HFFc6 (cell line): ENCODE data around the gene SPDEF. TPM values are rescaled to one million over a fixed set of nuclear protein-coding genes. Genes with fewer than 3 reads are reported as not detected.
A peak's percentile ranks its signal among the peaks of the same experiment; 100 is the strongest.

ENCODE experiments used
- DNase-seq: peaks from one replicate; pipeline ENCODE4 v3.0.0-alpha.2; 2018
- H3K27ac Mint-ChIP-seq: 2 replicates; pipeline ENCODE4 v1.8.0; 2020; ENCODE audit warnings: mild to moderate bottlenecking, mixed read lengths
- H3K27me3 Mint-ChIP-seq: 2 replicates; pipeline ENCODE4 v1.8.0; 2021; ENCODE audit warnings: mild to moderate bottlenecking, moderate library complexity, mixed read lengths; ENCODE audit not compliant: insufficient read depth
- H3K36me3 Mint-ChIP-seq: 2 replicates; pipeline ENCODE4 v1.8.0; 2021; ENCODE audit warnings: low read depth, mixed read lengths
- H3K4me1 Mint-ChIP-seq: 2 replicates; pipeline ENCODE4 v1.8.0; 2020; ENCODE audit warnings: low read depth, mixed read lengths
- H3K4me3 Mint-ChIP-seq: 2 replicates; pipeline ENCODE4 v1.8.0; 2020; ENCODE audit warnings: mild to moderate bottlenecking, moderate library complexity, mixed read lengths
- H3K9me3 Mint-ChIP-seq: 2 replicates; pipeline ENCODE4 v1.8.0; 2020; ENCODE audit warnings: mild to moderate bottlenecking, mixed read lengths
- CTCF ChIP-seq: fragments of 200-600 bp; sonication (generic); IDR thresholded peaks from 2 replicates; pipeline ENCODE4 v1.5.0; 2021; ENCODE audit warnings: antibody characterized with exemption, mild to moderate bottlenecking
- total RNA-seq, 6 experiments: library from RNA; stranded (reverse); fragmentation: NEBNext Ultra II Directional; extraction: Animal tissue kit (Norgen Biotek cat#: 25700); gene quantifications; 2 replicates in 1 of 6; 3 replicates in 5 of 6; pipeline ENCODE4 v1.2.3, GENCODE V29; 2021

Gene SPDEF
- total RNA-seq, 6 experiments from 2014 or later = not detected

GRCh38 chr6:34544052-34544604, 12.0 kb downstream of the SPDEF start:
- Mint-ChIP-seq H3K27me3 (peaks cover 8% of the 10 kb centered on the region), H3K9me3 (no peaks in the 10 kb centered on the region), H3K4me1 (peaks cover 10% of the 10 kb centered on the region), H3K27ac (peak overlapping the region; percentile 88), H3K36me3 (no peaks in the 10 kb centered on the region), H3K4me3 (no peak overlapping the region)
- no peak for TF ChIP-seq CTCF
- no peak for DNase-seq

GRCh38 chr6:34543421-34543820, 12.7 kb downstream of the SPDEF start:
- Mint-ChIP-seq H3K4me1 (peaks cover 10% of the 10 kb centered on the region), H3K9me3 (no peaks in the 10 kb centered on the region), H3K27ac (peak overlapping the region; percentile 88), H3K36me3 (no peaks in the 10 kb centered on the region), H3K4me3 (peak overlapping the region; percentile 21; the same call in 1 of the 2 replicates), H3K27me3 (peaks cover 4% of the 10 kb centered on the region)
- no peak for TF ChIP-seq CTCF
- peak; percentile 61 for DNase-seq

DNA sequence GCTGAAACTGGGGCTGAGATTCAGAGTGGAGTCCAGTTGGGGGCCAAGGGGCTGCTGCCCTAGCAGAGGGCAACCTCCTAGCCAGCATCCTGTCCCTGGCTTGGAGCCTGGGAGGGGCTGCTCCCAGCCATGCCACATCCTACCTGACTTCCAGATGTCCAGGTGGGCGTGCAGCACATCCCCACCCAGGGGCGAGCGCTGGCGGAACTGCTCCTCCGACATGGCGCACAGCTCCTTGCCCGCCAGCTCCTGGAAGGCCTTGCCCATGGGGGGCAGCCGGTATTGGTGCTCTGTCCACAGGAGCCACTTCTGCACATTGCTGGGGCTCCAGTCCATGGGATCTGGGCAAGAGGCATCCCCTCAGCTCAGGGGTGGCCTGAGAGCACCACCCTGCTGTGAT, 15.3 kb downstream of the SPDEF start:
- no peaks in the 10 kb centered on the region for H3K36me3 Mint-ChIP-seq
- no peak overlapping the region for H3K27ac Mint-ChIP-seq
- no peak for TF ChIP-seq CTCF
- no peak for DNase-seq
- H3K4me3 Mint-ChIP-seq = no peak overlapping the region
- H3K9me3 Mint-ChIP-seq = no peaks in the 10 kb centered on the region
- peaks cover 2% of the 10 kb centered on the region; the same call in 1 of the 2 replicates for H3K27me3 Mint-ChIP-seq
- H3K4me1 Mint-ChIP-seq = peaks cover 10% of the 10 kb centered on the region

DNA sequence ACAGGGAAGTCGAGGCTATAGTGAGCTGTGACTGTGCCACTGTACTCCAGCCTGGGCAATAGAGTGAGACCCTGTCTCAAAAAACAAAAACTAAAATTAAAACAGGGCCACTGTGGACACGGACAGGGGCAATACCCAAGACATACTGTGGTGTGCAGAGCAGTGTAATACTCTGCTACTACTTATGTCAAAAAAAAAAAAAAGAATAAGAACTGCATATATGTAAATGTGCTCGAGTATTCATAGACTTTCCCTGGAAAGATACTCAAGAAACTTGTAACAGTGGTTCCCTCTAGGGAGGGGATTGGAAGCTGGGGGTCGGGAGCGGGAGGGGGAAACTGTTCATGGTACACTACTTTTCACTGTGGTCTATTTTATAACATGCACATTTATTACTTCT, 15.9 kb downstream of the SPDEF start:
- Mint-ChIP-seq H3K27me3 (peaks cover 2% of the 10 kb centered on the region; the same call in 1 of the 2 replicates), H3K4me1 (peaks cover 10% of the 10 kb centered on the region), H3K9me3 (no peaks in the 10 kb centered on the region), H3K4me3 (no peak overlapping the region), H3K36me3 (no peaks in the 10 kb centered on the region), H3K27ac (no peak overlapping the region)
- DNase-seq = no peak
- TF ChIP-seq CTCF = no peak

DNA sequence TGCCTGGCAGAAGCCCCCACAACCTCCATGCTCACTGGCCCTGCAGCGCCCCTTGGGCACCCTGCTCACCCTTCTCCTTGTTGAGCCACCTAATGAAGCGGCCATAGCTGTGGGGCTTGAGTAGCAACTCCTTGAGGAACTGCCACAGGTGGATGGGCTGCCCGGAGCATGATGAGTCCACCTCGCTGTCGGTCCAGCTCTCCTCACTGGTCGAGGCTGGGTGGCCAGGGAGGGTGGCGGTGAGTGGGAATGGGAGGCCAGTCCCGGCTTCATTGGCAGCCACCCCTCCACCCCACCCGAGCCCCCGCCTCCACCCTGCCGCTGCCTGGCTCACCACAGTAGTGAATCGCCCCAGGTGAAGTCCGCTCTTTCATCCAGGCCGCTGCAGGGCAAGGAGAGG, 16.9 kb downstream of the SPDEF start:
- H3K4me1 Mint-ChIP-seq = peaks cover 10% of the 10 kb centered on the region
- no peak for TF ChIP-seq CTCF
- no peaks in the 10 kb centered on the region for H3K36me3 Mint-ChIP-seq
- no peak overlapping the region for H3K27ac Mint-ChIP-seq
- no peak for DNase-seq
- H3K4me3 Mint-ChIP-seq = no peak overlapping the region
- H3K9me3 Mint-ChIP-seq = no peaks in the 10 kb centered on the region
- peaks cover 2% of the 10 kb centered on the region; the same call in 1 of the 2 replicates for H3K27me3 Mint-ChIP-seq
